ENCODE results near the gene CFAP107.

DNA sequence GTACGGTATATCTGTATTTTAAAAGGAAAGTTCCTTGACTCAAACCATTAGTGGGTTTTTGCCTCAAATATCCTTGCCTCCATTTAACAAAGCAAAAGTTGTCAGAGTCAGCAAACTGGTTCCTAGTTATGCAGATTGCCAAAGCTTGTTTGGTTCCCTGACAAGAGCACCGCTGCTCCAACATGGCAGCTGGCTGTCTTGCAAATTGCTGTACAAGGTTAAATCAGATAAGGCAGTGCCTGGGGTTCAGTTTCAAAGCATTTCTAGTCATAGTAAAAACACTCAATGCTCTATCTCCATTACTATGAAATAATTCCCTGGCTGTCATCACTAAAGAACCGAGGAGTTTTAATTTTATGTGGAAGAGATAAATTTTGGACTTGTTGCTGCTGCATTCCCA, 11.3 kb upstream of the CFAP107 start:
- TF ChIP-seq, protein P1, sequence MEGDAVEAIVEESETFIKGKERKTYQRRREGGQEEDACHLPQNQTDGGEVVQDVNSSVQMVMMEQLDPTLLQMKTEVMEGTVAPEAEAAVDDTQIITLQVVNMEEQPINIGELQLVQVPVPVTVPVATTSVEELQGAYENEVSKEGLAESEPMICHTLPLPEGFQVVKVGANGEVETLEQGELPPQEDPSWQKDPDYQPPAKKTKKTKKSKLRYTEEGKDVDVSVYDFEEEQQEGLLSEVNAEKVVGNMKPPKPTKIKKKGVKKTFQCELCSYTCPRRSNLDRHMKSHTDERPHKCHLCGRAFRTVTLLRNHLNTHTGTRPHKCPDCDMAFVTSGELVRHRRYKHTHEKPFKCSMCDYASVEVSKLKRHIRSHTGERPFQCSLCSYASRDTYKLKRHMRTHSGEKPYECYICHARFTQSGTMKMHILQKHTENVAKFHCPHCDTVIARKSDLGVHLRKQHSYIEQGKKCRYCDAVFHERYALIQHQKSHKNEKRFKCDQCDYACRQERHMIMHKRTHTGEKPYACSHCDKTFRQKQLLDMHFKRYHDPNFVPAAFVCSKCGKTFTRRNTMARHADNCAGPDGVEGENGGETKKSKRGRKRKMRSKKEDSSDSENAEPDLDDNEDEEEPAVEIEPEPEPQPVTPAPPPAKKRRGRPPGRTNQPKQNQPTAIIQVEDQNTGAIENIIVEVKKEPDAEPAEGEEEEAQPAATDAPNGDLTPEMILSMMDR (IDR thresholded peaks at IDR 0.05; ENCODE audit: low read length) = no peak
- no peak for TF ChIP-seq EZH2 (IDR thresholded peaks at IDR 0.05; ENCODE audit: borderline replicate concordance, low read length)

All from OCI-LY1 (cell line).